C4-2B (cell line): Measurements from ENCODE around the gene ATP5MC3.

Source experiments
- ZFX ChIP-seq: fragments of 450-650 bp; IDR thresholded peaks from 2 replicates; pipeline ENCODE4 v1.6.1; 2017
- TF ChIP-seq, protein P1 (sequence below): fragments of 450-650 bp; conservative IDR thresholded peaks from 2 replicates; pipeline ENCODE4 v1.5.1; 2017; ENCODE audit warnings: mild to moderate bottlenecking

DNA sequence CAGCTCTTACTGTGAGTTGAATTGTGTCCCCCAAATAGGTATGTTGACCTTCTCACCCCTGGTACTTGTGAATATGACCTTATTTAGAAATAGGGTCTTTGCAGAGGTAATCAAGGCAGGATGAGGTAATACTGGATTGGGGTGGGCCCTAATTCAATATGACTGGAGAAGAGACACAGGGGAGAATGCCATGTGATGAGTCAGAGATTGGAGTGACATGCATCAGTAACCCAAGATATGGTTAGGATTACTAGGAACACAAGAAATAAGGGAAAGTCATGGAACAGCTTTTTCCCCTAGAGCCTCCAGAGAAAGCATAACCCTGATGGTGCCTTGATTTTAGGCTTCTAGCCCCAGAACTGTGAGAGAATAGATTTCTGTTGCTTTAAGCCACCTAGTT lies 37.0 kb upstream of the ATP5MC3 start:
- TF ChIP-seq, protein P1, sequence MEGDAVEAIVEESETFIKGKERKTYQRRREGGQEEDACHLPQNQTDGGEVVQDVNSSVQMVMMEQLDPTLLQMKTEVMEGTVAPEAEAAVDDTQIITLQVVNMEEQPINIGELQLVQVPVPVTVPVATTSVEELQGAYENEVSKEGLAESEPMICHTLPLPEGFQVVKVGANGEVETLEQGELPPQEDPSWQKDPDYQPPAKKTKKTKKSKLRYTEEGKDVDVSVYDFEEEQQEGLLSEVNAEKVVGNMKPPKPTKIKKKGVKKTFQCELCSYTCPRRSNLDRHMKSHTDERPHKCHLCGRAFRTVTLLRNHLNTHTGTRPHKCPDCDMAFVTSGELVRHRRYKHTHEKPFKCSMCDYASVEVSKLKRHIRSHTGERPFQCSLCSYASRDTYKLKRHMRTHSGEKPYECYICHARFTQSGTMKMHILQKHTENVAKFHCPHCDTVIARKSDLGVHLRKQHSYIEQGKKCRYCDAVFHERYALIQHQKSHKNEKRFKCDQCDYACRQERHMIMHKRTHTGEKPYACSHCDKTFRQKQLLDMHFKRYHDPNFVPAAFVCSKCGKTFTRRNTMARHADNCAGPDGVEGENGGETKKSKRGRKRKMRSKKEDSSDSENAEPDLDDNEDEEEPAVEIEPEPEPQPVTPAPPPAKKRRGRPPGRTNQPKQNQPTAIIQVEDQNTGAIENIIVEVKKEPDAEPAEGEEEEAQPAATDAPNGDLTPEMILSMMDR, result no peak
- TF ChIP-seq ZFX, result no peak
